IPS-18a (cell line): Measurements from ENCODE around the gene CTNND2.
"Not testable (repeated sequence)": the region's sequence is repeated elsewhere in the genome, so short reads cannot be mapped to it uniquely, and the experiment has no call there.

Source experiments
- H3K27ac ChIP-seq: one replicate; pipeline ENCODE4 v1.5.1; 2013; ENCODE audit warnings: low read length
- H3K27me3 ChIP-seq: one replicate; pipeline ENCODE4 v1.6.1; 2013; ENCODE audit warnings: mild to moderate bottlenecking, low read length; ENCODE audit not compliant: control insufficient read depth, insufficient read depth
- H3K36me3 ChIP-seq: one replicate; pipeline ENCODE4 v1.6.1; 2013; ENCODE audit warnings: low read depth, low read length; ENCODE audit not compliant: control insufficient read depth
- H3K4me1 ChIP-seq: one replicate; pipeline ENCODE4 v1.6.1; 2013; ENCODE audit warnings: low read depth, low read length; ENCODE audit not compliant: control insufficient read depth
- H3K4me3 ChIP-seq: one replicate; pipeline ENCODE4 v1.5.1; 2013; ENCODE audit warnings: low read length
- H3K9ac ChIP-seq: one replicate; pipeline ENCODE4 v1.6.1; 2013; ENCODE audit warnings: mild to moderate bottlenecking, low read length, moderate library complexity
- H3K9me3 ChIP-seq: one replicate; pipeline ENCODE4 v1.6.1; 2013; ENCODE audit warnings: low read depth, low read length; ENCODE audit not compliant: control insufficient read depth

CTNND2 gene

DNA sequence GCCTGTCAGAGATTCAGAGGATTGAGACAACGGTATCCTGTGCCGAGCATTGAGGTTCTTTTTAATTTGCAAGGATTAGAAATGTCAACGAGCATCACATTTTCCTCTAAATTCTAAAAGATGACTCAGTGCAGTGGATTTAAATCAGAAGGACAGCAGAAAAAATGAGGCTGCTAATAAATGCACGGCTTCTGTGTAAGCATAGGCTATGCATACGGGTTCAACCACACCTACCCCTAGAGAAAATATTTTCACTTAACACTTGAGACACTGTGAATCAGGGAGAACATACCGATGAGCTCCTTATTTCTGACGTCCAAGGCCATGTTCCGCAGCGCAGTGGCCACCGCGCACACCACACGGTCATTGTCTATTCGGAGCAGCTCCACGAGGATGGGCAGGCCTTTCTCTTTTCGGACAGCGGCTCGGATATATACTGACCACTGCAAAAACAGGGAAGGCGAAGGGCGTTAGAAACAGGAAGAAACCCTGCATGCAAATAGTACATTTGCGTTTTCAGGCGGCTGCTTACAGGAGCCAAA lies 821.8 kb downstream of the CTNND2 start:
- Histone ChIP-seq H3K36me3 (no peaks in the 10 kb centered on the region), H3K27ac (no peak overlapping the region), H3K4me1 (no peaks in the 10 kb centered on the region), H3K4me3 (no peak overlapping the region), H3K9ac (no peak overlapping the region), H3K27me3 (no peaks in the 10 kb centered on the region), H3K9me3 (peaks cover 3% of the 10 kb centered on the region)

DNA sequence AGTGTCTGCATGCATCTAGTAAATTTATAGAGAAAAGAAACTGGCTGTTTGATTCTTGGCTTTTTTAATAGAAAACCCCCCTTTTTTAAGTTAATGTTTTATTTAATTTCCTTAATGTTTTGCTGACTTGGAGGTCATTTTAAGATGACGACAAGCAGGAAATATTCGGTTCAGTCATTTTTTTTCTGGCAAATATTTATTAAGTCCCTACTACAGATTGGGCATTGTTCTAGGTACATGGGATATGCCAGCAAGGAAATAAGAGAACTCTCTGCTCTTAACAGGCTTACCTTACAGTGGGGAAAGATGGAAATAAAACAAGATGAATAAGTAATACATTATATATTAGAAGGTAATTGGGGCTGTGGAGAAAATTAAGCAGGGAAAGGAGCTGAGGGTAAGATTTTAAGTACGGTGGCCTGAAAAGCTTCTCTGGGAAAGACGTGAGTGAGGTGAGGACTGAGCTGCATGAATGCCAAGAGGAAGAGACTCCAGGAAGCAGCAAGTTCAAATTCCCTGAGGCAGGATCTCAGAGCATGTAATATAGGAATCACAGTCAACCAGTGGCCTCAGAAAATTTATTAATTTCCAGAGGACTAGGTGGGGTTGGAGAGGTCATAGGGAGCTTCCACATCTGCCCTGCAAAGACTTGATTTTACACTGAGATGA lies 827.2 kb downstream of the CTNND2 start:
- H3K4me3 ChIP-seq: no peak overlapping the region
- H3K27me3 ChIP-seq: no peaks in the 10 kb centered on the region
- no peaks in the 10 kb centered on the region for H3K36me3 ChIP-seq
- no peak overlapping the region for H3K27ac ChIP-seq
- H3K4me1 ChIP-seq: no peaks in the 10 kb centered on the region
- no peak overlapping the region for H3K9ac ChIP-seq
- H3K9me3 ChIP-seq: no peaks in the 10 kb centered on the region

DNA sequence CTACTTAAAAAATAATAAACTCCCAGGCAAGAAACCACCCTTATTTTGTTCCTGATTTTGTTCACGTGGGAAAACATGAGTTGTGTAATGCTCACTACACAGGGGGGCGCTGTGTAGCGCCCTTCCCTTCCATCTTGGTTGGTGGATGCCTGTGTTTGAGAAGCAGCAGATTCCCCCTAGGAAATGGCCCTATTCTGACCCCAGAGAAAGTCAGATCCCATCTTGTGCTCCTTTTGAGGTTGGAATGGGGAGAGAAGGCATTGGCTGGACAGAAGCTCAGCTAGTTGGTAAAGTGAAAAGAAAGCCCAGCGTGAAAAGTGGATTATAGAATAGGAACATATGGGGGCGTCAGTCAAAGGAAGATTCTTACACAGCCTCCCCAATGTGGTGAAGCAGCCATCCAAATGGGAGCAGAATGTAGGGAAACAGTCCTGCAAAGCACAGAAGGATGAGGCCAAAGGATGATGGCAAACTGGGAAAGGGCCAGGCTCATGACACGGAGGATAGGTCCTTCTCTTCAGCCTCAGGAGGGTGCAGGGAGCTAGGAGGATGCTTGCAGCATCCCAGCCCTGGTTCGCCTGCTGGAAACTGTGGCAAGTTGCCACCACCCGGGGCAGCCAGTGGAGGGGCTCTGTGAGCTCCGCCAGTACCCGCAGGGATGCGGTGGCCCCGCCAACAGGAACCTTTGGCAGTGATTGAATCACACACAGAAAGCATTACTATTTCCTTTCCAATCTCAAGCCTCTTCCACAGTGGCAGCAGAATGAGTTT lies 829.0 kb downstream of the CTNND2 start:
- no peak overlapping the region for H3K4me3 ChIP-seq
- no peak overlapping the region for H3K9ac ChIP-seq
- no peak overlapping the region for H3K27ac ChIP-seq
- H3K36me3 ChIP-seq: no peaks in the 10 kb centered on the region
- H3K9me3 ChIP-seq: no peaks in the 10 kb centered on the region
- no peaks in the 10 kb centered on the region for H3K27me3 ChIP-seq
- H3K4me1 ChIP-seq: no peaks in the 10 kb centered on the region

DNA sequence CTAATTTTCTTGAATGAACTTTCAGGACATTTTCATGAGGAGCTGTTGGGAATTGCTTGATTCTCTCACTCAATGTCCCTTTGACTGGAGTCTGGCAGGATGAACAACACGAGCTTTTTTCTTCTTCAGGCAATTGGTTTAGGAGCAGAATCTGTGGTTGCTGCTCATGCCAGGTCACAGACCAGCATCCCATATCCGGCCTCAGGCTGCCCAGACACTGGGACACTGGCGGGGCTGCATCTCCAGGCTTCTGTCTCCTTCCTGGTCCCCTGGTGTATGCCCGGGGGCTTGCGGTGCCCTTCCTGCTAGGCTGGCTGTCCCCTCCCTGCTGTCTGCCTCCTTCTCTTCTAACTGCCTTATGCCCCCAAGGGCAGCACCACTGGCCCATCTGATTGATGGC lies 831.7 kb downstream of the CTNND2 start:
- peaks cover 7% of the 10 kb centered on the region for H3K4me1 ChIP-seq
- H3K36me3 ChIP-seq: no peaks in the 10 kb centered on the region
- no peak overlapping the region for H3K27ac ChIP-seq
- no peaks in the 10 kb centered on the region for H3K9me3 ChIP-seq
- no peak overlapping the region for H3K9ac ChIP-seq
- H3K27me3 ChIP-seq: no peaks in the 10 kb centered on the region
- no peak overlapping the region for H3K4me3 ChIP-seq

DNA sequence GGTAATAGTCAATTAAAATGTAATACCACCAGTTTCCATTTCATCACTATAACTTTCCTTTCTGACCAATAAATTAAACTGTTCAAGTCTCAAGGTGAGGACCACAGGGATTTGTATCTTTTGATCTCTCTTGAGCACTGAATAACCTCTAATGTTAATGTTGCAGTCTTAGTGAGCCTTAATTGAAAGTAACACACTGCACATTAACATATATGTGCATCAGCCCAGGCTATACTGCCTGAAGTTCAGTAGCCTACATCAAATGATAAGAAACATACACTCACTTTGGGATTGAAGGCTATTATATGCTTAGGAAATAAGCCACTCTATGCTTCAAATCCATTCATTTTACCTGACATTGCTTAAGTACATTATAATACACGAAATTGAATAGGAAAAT lies 832.2 kb downstream of the CTNND2 start:
- Histone ChIP-seq H3K27ac (no peak overlapping the region), H3K9ac (no peak overlapping the region), H3K36me3 (no peaks in the 10 kb centered on the region), H3K27me3 (no peaks in the 10 kb centered on the region), H3K4me1 (peaks cover 7% of the 10 kb centered on the region), H3K9me3 (no peaks in the 10 kb centered on the region), H3K4me3 (no peak overlapping the region)

DNA sequence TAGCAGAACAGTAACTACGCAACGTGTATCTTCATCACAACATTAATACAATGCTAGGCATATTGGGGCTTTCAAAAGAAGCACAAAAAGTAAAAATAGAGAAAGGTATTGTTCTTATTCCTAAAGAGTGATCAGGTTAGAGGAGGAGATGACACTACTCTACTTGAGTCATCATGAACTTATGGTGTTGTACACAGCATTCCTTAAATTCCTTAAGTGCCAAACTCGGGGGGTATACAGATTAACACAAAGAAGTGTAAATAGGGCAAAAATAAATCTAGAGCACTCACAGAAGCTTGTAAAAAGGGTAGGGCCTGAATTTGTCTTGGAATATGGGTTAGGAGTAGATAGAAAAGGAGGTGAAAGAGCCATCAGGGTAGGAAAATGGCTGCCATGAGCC lies 835.2 kb downstream of the CTNND2 start:
- Histone ChIP-seq H3K4me3 (no peak overlapping the region), H3K9ac (no peak overlapping the region), H3K36me3 (no peaks in the 10 kb centered on the region), H3K27ac (no peak overlapping the region), H3K4me1 (peaks cover 7% of the 10 kb centered on the region), H3K9me3 (no peaks in the 10 kb centered on the region), H3K27me3 (no peaks in the 10 kb centered on the region)

DNA sequence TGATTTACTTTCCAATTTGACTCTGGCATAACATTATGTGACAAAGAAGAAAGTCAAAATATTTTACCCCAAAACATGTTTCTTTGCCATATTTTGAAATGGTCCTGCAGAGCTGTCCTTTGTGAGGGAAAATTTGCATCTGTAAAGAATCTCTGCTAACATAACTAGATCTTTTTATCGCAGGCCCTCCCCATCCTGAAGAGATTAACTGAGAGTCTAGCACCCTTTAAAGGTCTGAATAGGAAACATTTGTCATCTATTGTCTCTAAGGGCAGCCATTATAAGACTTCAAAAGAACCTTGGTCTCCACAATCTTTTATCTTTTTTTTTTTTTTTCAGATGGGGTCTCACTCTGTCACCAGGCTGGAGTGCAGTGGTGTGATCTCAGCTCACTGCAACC lies 838.5 kb downstream of the CTNND2 start:
- H3K27ac ChIP-seq, H3K4me3 ChIP-seq, H3K4me1 ChIP-seq, H3K27me3 ChIP-seq, H3K9me3 ChIP-seq, H3K36me3 ChIP-seq, H3K9ac ChIP-seq: not testable (repeated sequence)

DNA sequence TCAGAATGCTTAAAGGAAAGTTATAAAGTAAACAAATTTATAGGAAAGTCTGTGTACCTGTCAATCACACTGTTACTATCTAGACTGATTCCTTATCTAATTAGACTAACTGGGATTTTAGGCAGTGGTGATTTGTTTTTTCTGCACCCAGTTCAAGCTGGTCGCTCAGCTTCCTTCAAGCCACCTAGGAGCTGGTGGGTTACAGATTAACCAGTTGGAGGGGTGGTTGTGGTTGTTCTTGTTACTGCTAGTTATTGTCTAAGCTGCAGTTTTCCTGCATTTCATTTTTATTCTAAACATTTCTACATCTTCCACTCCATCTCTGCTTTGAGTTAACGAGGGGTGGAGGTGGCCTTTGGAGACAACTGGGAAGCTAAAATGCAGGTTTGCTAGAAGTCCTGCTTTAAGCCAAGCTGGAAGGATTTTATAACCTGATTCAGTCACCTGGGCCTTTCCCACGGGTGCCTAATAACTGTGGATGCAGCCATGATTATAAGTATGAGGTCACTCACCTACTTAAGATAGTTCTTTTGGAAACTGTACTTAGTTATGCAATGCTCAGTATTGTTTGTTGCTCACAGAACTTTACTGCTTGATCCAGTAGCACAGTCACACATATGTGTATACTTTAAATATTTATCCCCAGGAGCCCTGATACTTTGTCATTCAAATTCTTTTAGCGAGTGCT lies 839.3 kb downstream of the CTNND2 start:
- H3K4me1 ChIP-seq: peaks cover 7% of the 10 kb centered on the region
- no peak overlapping the region for H3K9ac ChIP-seq
- no peaks in the 10 kb centered on the region for H3K36me3 ChIP-seq
- H3K9me3 ChIP-seq: no peaks in the 10 kb centered on the region
- H3K27ac ChIP-seq: no peak overlapping the region
- no peak overlapping the region for H3K4me3 ChIP-seq
- H3K27me3 ChIP-seq: no peaks in the 10 kb centered on the region

DNA sequence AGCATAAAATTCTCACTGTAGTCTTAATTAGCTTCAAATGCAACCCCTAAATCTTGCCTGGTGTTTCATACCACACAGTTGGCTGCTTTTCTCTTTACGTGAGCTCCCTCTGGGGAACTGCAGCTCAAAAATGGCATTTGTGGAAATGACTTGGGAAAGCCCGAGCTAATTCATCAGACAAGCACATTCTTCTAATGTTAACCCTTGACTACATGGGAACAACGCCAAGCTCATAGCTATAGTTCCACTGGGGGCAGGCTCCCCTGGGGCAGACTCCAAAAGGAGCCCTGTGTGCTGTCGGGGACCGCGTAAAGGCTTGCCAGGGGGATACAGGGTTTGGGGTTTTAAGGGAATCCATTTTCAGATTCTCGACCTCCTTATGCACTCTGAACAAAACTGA lies 841.8 kb downstream of the CTNND2 start:
- H3K27me3 ChIP-seq: no peaks in the 10 kb centered on the region
- H3K27ac ChIP-seq: no peak overlapping the region
- H3K4me3 ChIP-seq: no peak overlapping the region
- H3K36me3 ChIP-seq: no peaks in the 10 kb centered on the region
- H3K9ac ChIP-seq: no peak overlapping the region
- H3K9me3 ChIP-seq: peaks cover 4% of the 10 kb centered on the region
- H3K4me1 ChIP-seq: no peaks in the 10 kb centered on the region

DNA sequence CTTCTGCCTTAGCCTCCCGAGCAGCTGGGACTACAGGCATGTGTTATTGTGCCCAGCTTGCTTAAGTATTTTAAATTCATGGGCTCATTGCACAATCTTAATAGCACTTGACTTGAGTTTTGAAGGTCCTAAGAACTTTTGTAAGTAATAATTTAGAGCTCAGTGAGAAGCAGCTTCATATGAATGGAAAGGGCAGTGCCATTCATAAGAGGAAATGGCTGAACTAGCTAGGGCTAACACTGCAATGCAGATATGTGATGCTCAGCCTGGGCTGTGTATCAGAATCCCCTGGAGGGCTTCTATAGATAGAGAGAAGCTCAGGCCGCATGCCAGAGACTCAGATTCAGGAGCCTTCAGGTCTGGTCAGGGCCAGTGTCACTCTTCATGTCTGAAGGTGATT lies 847.7 kb downstream of the CTNND2 start:
- Histone ChIP-seq H3K27me3 (no peaks in the 10 kb centered on the region), H3K9me3 (peaks cover 4% of the 10 kb centered on the region), H3K4me3 (no peak overlapping the region), H3K36me3 (no peaks in the 10 kb centered on the region), H3K9ac (no peak overlapping the region), H3K27ac (no peak overlapping the region), H3K4me1 (no peaks in the 10 kb centered on the region)

DNA sequence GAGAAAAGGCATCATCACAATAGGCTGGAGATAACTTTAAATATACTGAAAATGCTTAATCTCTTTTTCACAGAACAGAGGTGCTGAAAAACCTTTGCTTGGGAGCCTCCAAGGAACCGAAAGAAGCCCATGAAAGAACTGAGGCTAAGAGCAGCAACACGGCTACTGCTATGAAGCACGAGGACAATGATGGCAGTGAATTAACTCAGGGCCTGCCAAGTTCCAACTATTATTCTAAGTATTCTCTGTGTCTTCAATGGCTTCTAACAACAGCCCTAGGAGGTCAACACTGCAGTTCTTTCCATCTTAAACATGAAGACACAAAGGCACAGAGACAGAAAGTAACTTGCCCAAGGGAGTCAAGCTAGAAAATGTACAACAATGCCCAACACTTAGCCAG lies 850.2 kb downstream of the CTNND2 start:
- Histone ChIP-seq H3K9ac (no peak overlapping the region), H3K27ac (no peak overlapping the region), H3K36me3 (no peaks in the 10 kb centered on the region), H3K27me3 (no peaks in the 10 kb centered on the region), H3K4me3 (no peak overlapping the region), H3K9me3 (peaks cover 4% of the 10 kb centered on the region), H3K4me1 (no peaks in the 10 kb centered on the region)
